ENCODE data around the gene CEP85L.

Gene CEP85L

DNA sequence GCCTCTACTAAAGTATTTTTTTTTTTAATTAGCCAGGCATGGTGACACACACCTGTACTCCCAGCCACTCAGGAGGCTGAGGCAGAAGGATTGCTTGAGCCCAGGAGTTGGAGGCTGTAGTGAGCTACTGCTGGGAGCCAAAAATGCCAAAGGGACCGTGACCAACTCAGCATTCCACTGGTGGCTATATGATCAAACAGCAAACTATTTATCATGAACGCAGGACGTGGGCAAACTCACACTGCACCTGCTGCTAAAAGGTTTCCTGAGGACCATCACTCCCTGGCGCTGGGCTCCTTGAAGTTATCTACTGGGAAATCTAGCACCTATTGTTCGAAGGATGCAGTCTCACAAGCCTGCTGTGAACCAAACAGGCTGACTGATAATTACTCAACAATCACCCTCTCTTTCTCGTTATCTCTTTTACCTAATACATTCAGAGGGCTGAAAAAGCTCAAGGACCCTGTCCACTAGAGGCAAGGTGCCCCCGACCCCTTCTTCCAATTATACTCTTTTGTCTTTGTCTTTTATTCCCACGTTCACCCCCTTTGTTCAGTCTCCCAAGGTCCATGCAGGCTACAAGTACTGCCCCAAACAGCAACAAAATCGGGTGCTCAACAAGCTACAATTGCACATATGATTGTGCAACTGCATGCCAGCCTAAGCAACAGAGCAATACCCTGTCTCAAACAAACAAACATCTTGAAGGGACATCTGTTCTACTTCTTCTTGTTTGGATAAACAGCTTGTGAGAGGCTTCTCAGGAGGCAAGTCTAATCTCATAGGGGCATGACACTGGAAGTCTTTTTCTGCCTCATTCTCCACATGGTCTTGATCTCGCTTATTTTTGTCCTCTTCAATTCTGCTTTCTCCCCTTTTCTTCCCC is 151.0 kb downstream of the CEP85L start:
- no peaks in the 10 kb centered on the region for H3K27me3 ChIP-seq (ENCODE audit: insufficient read depth, poor library complexity, severe bottlenecking)
- no peak for DNase-seq (ENCODE audit: low read depth in 1 of 2, low spot score in 1 of 2)
- TF ChIP-seq, protein P1, sequence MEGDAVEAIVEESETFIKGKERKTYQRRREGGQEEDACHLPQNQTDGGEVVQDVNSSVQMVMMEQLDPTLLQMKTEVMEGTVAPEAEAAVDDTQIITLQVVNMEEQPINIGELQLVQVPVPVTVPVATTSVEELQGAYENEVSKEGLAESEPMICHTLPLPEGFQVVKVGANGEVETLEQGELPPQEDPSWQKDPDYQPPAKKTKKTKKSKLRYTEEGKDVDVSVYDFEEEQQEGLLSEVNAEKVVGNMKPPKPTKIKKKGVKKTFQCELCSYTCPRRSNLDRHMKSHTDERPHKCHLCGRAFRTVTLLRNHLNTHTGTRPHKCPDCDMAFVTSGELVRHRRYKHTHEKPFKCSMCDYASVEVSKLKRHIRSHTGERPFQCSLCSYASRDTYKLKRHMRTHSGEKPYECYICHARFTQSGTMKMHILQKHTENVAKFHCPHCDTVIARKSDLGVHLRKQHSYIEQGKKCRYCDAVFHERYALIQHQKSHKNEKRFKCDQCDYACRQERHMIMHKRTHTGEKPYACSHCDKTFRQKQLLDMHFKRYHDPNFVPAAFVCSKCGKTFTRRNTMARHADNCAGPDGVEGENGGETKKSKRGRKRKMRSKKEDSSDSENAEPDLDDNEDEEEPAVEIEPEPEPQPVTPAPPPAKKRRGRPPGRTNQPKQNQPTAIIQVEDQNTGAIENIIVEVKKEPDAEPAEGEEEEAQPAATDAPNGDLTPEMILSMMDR (IDR thresholded peaks at IDR 0.05; ENCODE audit: insufficient read depth, low read length): no peak
- TF ChIP-seq POLR2AphosphoS5 (IDR thresholded peaks at IDR 0.05; ENCODE audit: low read depth): no peak
- no peak overlapping the region for H3K4me3 ChIP-seq (replicated peaks; ENCODE audit: insufficient read depth, low read length)
- no peak overlapping the region for H3K27ac ChIP-seq (replicated peaks)

- DNase-seq (ENCODE audit: low read depth in 1 of 2, low spot score in 1 of 2): no peak
- no peak overlapping the region for H3K27ac ChIP-seq (replicated peaks)
These were observed 155.7 kb downstream of the CEP85L start for GRCh38 chr6:118495485-118496280.

GRCh38 chr6:118494091-118494490 is 157.3 kb downstream of the CEP85L start:
- Histone ChIP-seq H3K27ac (replicated peaks) (no peak overlapping the region), H3K4me3 (replicated peaks; ENCODE audit: insufficient read depth, low read length) (no peak overlapping the region), H3K27me3 (ENCODE audit: insufficient read depth, poor library complexity, severe bottlenecking) (no peaks in the 10 kb centered on the region)
- TF ChIP-seq, protein P2, sequence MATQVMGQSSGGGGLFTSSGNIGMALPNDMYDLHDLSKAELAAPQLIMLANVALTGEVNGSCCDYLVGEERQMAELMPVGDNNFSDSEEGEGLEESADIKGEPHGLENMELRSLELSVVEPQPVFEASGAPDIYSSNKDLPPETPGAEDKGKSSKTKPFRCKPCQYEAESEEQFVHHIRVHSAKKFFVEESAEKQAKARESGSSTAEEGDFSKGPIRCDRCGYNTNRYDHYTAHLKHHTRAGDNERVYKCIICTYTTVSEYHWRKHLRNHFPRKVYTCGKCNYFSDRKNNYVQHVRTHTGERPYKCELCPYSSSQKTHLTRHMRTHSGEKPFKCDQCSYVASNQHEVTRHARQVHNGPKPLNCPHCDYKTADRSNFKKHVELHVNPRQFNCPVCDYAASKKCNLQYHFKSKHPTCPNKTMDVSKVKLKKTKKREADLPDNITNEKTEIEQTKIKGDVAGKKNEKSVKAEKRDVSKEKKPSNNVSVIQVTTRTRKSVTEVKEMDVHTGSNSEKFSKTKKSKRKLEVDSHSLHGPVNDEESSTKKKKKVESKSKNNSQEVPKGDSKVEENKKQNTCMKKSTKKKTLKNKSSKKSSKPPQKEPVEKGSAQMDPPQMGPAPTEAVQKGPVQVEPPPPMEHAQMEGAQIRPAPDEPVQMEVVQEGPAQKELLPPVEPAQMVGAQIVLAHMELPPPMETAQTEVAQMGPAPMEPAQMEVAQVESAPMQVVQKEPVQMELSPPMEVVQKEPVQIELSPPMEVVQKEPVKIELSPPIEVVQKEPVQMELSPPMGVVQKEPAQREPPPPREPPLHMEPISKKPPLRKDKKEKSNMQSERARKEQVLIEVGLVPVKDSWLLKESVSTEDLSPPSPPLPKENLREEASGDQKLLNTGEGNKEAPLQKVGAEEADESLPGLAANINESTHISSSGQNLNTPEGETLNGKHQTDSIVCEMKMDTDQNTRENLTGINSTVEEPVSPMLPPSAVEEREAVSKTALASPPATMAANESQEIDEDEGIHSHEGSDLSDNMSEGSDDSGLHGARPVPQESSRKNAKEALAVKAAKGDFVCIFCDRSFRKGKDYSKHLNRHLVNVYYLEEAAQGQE (IDR thresholded peaks at IDR 0.05; ENCODE audit: insufficient replicate concordance, low read depth): no peak
- TF ChIP-seq POLR2AphosphoS5 (IDR thresholded peaks at IDR 0.05; ENCODE audit: low read depth) (no peak), SPI1 (IDR thresholded peaks at IDR 0.05; ENCODE audit: borderline replicate concordance, low read depth) (no peak), GABPA (IDR thresholded peaks at IDR 0.05; ENCODE audit: low read depth) (no peak)
- TF ChIP-seq, protein P1 (IDR thresholded peaks at IDR 0.05; ENCODE audit: insufficient read depth, low read length): no peak
- no peak for DNase-seq (ENCODE audit: low read depth in 1 of 2, low spot score in 1 of 2)

More at GRCh38 chr6:118495485-118496280, 155.7 kb downstream of the CEP85L start:
- TF ChIP-seq, protein P1 (IDR thresholded peaks at IDR 0.05; ENCODE audit: insufficient read depth, low read length): no peak
- TF ChIP-seq POLR2AphosphoS5 (IDR thresholded peaks at IDR 0.05; ENCODE audit: low read depth) (no peak), SPI1 (IDR thresholded peaks at IDR 0.05; ENCODE audit: borderline replicate concordance, low read depth) (no peak), GABPA (IDR thresholded peaks at IDR 0.05; ENCODE audit: low read depth) (no peak)
- TF ChIP-seq, protein P2 (IDR thresholded peaks at IDR 0.05; ENCODE audit: insufficient replicate concordance, low read depth): no peak
- Histone ChIP-seq H3K27me3 (ENCODE audit: insufficient read depth, poor library complexity, severe bottlenecking) (no peaks in the 10 kb centered on the region), H3K4me3 (replicated peaks; ENCODE audit: insufficient read depth, low read length) (no peak overlapping the region)
